ENCODE data around the gene CCDC126. TPM values are rescaled to one million over a fixed set of nuclear protein-coding genes. Genes with fewer than 3 reads are reported as not detected.
"Not testable (repeated sequence)": the region's sequence is repeated elsewhere in the genome, so short reads cannot be mapped to it uniquely, and the experiment has no call there.

CCDC126 gene, protein sequence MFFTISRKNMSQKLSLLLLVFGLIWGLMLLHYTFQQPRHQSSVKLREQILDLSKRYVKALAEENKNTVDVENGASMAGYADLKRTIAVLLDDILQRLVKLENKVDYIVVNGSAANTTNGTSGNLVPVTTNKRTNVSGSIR
- total RNA-seq: 8.5 TPM
- long read RNA-seq, transcript CCDC126-201 (4 exons, 2,473 nt): major isoform, 7 of 12 reads
- long read RNA-seq, partial matches to known transcripts: 0 of 12 reads
- long read RNA-seq, other reads (novel, unspliced or antisense): 1 of 12 reads

DNA sequence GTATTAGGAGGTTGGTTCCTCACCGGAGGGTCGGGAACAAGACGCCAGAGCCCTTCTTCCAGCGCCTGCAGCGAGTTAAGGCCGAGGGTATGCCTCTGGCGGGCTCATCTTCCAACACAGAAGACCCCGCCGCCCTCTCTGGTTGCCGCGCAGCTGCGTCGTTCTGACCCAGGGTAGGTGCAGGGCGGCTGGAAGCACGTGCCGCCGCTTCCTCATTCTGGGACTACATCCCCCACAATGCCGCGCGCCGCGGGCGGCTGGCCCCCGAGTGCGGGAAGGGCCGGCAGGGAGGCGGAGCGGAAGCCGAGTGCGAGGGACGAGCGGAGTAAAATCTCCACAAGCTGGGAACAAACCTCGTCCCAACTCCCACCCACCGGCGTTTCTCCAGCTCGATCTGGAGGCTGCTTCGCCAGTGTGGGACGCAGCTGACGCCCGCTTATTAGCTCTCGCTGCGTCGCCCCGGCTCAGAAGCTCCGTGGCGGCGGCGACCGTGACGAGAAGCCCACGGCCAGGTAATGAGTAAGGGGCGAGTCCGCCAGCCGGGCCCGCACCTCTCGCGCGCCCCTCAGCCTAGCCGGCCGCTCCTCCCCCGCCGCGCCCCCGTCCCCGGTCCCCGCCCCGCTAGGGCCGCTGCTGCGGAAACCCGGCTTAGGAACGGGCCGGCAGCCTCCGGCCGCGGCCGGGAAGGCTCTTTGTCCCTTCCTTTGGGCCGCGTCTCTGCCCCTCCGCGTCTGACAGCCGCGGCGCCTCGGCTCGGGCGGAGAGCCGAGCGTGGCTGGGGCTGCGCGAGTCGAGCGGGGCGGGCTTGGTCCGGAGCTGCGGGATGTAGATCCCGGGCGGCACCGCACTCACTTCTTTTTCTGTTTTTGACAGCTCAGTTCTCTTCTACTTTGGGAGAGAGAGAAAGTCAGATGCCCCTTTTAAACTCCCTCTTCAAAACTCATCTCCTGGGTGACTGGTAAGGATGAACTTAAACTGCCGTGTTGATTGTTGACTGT lies at the start of gene CCDC126:
Gene CCDC126, plus strand, starts transcription at position 289 of the 998 bp plus-strand sequence. CDS start 13,934 bp downstream, outside the sequence.
- peak; percentile 99 for ATAC-seq
- peak; percentile 97 for DNase-seq (ENCODE audit: missing footprints)
- intact Hi-C loops (cut with DNase I): loop anchor here (1.0 kb wide), 1 partner anchor 83 kb away; the partner anchor contains the start of gene FAM221A

DNA sequence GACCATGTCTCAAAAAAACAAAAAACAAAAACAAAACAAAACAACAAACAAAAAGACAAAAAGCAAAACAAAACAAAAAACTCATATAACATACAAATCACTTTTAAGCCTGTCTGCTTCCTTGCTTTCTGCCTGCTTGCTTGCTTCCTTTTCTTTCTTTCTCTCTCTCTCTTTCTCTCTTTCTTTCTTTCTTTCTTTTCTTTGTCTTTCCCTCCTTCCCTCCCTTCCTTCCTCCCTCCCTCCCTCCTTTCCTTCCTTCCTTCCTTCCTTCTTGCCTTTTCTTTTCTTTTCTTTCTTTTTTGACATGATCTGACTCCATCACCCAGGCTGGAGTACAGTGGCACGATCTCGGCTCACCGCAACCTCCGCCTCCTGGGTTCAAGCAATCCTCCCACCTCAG lies 49.5 kb upstream of the CCDC126 start:
- intact Hi-C loops (cut with DNase I): loop anchor here (1.0 to 10.0 kb wide), 2 partner anchors 165 to 273 kb away; no protein-coding TSS in a partner anchor
- ATAC-seq (no peak), DNase-seq (ENCODE audit: missing footprints) (no peak)

GRCh38 chr7:23558303-23558702 lies 38.9 kb upstream of the CCDC126 start:
- ATAC-seq (no peak), DNase-seq (ENCODE audit: missing footprints) (no peak)
- intact Hi-C loops (cut with DNase I): no loop called here

DNA sequence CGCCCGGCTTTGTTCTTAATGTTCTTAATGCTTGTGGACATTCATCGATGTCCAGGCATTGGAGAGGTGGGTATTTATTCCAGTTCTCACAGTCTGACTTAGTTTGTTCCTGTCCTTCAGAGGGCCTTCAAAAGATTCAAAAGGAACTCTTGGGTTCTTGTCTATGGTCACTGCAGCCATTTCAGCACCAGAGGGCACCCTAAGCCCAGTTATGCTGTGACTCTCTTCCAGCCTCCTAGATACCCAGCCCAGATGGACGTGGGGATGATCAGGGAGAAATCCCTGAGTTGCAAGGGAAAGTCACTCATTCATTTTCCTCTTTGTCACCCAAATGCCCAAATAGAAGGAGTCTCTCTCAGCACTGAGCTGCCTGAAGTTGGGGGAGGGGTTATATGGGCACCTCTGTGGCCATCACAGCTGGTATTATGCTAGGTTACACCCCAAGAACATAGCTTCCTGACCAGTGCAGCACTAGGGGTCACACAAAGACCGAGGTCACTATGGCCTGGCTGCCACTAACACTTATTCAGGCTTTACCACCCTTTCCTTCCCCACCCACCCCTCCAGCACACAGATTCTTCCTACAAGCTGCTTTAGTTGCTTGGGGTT lies 26.5 kb upstream of the CCDC126 start:
- ATAC-seq (peak; percentile 93), DNase-seq (ENCODE audit: missing footprints) (peak; percentile 73)
- intact Hi-C loops (cut with DNase I): loop anchor here (1.0 to 5.0 kb wide), 2 partner anchors 142 to 1097 kb away; no protein-coding TSS in a partner anchor

DNA sequence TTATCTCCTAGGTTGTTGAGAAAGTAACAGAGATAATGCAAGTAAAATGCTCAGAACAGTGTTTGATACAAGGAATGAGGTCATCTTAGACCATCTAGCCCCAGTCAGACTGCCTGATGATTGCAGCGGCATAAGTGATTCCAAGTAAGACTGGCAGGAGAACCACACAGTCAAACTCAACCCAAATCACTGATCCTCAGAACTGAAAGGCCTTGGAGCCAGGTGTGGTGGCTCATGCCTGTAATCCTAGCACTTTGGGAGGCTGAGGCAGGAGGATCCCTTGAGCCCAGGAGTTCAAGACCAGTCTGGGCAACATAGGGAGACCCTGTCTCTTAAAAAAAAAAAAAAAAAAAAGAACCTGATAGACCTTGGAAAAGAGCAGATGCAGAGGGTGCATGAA lies 15.2 kb upstream of the CCDC126 start:
- intact Hi-C loops (cut with DNase I); DNase-seq (ENCODE audit: missing footprints); ATAC-seq: not testable (repeated sequence)

DNA sequence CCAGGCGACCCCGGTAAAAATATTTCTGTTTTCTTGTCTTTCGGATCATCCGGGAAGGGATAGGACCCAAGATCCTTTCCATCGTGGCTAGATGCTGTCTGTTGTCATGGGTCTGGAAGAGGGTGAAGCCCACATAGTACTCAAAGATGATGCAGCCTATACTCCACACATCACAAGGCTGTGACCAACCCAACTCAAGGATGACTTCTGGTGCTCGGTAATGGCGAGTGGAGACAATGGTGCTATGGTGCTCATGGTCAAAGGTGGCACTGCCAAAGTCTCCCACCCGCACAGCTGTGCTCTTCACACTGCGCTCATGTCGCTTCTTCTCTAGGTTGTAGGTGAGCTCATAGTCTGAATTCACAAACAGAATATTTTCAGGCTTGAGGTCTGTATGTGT lies 11.9 kb upstream of the CCDC126 start:
- ATAC-seq; DNase-seq (ENCODE audit: missing footprints); intact Hi-C loops (cut with DNase I): not testable (repeated sequence)

GRCh38 chr7:23586159-23586558 lies 11.0 kb upstream of the CCDC126 start:
- ATAC-seq: no peak

GRCh38 chr7:23590529-23590928 lies 6.7 kb upstream of the CCDC126 start:
- ATAC-seq (no peak), DNase-seq (ENCODE audit: missing footprints) (no peak)
- intact Hi-C loops (cut with DNase I): no loop called here

More at GRCh38 chr7:23586159-23586558, 11.0 kb upstream of the CCDC126 start:
- DNase-seq (ENCODE audit: missing footprints): no peak
- intact Hi-C loops (cut with DNase I): no loop called here

DNA sequence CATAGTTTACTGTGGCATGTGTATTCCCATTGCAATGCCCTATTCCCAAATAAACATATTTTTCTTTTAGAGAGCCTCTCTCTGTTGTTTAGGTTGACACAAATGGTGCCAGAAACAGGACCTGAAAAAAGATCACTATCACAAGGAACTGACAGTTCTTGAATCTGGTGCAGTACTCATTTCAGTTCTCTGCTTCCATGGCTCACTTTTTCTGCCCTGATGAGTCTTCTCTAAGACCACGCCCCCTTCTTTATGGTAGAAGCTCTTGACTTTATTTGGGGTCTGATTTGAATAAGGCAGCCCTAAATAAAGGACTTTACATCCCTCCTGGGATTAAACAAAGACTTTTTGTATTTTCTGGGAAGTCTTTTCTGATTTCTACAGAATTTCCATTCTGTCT lies 3.5 kb upstream of the CCDC126 start:
- DNase-seq (ENCODE audit: missing footprints) (no peak), ATAC-seq (no peak)
- intact Hi-C loops (cut with DNase I): no loop called here

DNA sequence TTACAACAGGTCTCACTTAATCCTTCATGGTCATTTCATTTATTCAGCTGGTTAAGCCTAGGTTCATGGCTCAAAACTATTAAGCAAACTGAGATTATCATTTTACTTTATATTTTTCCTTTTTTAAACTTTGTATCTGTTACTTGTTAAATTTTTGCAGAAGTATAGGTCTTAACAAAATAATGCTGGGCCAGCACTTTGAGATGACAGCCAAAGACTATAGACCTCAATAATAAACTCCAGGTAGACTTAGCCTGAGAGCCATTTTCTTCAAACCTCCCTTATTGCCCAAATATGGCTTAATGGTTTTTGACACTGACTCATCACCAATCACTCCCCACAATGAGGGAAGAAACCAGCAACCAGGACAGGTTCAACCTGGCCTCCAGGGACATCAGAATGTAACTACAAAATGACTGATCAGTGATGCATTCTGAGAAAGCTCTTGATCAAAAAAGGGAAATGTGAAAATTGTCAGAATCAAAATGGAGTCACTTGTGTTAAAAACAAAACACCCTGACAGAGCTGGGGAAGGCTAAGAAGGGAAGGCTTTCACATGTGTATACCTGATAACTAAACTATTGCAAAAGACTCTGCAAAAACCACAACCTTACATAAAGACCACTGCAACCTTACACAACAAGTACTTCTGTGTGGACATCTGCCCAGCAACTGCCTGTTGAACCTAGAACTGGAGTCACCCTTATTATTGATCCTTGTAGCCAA lies 2.1 kb upstream of the CCDC126 start:
- intact Hi-C loops (cut with DNase I): no loop called here

DNA sequence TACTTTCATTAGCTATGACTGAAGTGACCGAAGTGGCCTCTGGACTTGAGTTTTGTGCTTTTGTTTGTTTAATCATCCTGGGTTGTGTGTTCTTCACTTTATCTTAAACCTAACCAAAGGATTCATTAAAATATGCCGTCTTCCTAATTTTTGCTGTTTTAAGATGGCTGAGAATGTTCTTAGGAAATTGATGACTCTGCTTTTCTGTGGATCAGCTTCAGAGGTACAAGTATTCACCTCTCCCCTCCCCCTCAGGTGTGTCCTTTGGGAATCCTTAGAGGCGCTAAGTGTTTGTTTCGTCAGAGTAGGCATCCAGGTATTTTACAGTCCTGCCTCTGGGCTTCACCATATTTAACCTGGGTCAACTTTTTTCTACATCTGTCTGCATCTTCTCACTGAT lies 1.1 kb downstream of the CCDC126 start:
- no peak for ATAC-seq
- intact Hi-C loops (cut with DNase I): no loop called here
- no peak for DNase-seq (ENCODE audit: missing footprints)

More for the DNA sequence above, 2.1 kb upstream of the CCDC126 start:
- ATAC-seq (no peak), DNase-seq (ENCODE audit: missing footprints) (no peak)

DNA sequence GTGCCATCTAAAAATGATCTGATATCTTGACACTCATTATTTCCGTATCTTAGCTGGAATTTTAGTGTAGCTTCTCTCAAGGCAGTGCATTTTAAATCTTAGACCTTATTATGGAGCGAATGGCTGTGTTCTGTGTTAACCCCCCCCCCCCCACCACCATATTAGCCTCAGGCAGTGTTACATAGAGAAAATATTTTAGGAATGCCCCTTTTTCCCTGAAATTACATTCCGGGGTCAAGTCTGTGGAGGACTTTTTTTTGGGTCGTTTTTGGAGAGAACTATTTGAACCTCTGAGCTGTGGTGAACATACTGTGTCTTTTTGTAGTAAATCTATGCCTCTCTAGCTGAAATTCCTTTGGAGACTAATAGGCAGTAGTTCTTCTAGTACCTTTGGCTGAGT lies 3.1 kb downstream of the CCDC126 start:
- ATAC-seq (no peak), DNase-seq (ENCODE audit: missing footprints) (no peak)
- intact Hi-C loops (cut with DNase I): no loop called here

DNA sequence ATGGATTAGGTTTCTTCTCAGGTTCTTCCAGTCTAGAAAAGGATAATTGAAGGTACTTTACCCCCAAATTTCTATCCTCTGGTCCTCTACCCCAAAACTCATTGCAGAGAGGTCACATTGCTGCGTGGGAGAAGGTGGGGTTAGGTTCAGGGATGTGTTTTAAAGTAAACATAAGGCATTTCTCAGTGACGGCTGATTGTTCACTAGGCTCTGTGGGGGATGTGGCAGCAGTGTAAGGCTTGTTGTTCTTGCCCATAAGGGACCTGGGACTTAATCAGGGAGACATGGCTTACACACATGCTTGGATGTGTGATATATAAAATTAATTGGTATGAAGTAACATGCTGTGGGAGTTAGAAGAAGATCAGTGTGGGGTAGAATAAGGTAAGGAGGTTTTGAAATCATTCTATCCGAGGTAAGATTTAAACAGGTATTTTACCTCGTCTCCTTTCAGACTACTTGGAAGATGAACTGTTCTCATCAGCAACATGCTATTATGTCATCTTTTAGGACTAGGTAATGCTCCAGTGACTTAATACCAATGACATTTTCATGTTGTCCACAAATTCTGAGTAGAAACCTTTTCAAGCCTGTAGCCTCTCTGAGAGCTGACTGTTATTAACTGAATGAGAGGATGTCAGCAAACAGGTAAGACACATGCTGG lies 6.6 kb downstream of the CCDC126 start:
- DNase-seq (ENCODE audit: missing footprints): no peak
- intact Hi-C loops (cut with DNase I): no loop called here
- ATAC-seq: no peak

GRCh38 chr7:23604296-23604640 lies 7.1 kb downstream of the CCDC126 start:
- no peak for ATAC-seq
- intact Hi-C loops (cut with DNase I): no loop called here
- DNase-seq (ENCODE audit: missing footprints): no peak

DNA sequence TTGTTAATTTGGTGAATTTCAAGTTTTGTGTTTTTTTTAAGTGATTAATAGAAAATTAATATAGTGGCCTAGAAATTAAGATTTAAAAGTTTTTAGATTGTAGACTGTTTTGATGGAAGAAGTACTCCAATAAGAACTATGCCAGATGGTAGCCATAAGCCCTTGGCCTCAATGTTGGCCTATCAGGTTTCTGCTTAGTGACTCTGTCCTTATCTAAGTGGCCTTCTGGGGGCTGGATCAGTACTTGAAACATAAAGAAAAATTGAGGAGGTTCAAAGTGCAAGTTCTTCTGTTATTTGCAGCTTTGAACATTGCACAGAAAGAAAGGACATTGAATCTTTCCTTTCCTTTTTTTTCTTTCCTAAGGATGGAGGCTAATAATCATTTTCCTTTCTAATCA lies 9.9 kb downstream of the CCDC126 start:
- DNase-seq (ENCODE audit: missing footprints) (no peak), ATAC-seq (no peak)
- intact Hi-C loops (cut with DNase I): no loop called here

GRCh38 chr7:23607866-23608265 lies 10.7 kb downstream of the CCDC126 start:
- intact Hi-C loops (cut with DNase I): no loop called here
- ATAC-seq (no peak), DNase-seq (ENCODE audit: missing footprints) (no peak)

DNA sequence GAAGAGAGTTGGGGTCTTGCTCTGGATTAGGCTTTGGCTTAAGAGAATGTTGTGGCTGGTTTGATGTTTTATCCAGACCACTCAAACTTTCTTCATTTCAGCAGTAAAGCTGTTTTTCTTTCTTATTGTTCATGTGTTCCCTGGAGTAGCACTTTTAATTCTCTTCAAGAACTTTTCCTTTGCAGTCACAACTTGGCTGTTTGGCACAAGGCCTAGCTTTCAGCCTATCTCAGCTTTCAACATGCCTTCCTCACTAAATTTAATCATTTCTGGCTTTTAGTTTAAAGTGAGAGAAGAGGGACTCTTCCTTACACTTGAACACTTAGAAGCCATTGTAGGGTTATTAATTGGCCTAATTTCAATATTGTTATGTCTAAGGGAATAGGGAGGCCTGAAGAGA lies 18.1 kb downstream of the CCDC126 start:
- no peak for ATAC-seq
- intact Hi-C loops (cut with DNase I): no loop called here
- no peak for DNase-seq (ENCODE audit: missing footprints)

- ATAC-seq (no peak), DNase-seq (ENCODE audit: missing footprints) (no peak)
- intact Hi-C loops (cut with DNase I): no loop called here
Observed at GRCh38 chr7:23616593-23616992, 19.4 kb downstream of the CCDC126 start.
